ENCODE measurements around the gene FMNL2. TPM values are rescaled to one million over a fixed set of nuclear protein-coding genes. Genes with fewer than 3 reads are reported as not detected.

FMNL2 gene
- total RNA-seq, 4 donors from 2014 or later: 37.7 to 60.9 (median 52.1) TPM

DNA sequence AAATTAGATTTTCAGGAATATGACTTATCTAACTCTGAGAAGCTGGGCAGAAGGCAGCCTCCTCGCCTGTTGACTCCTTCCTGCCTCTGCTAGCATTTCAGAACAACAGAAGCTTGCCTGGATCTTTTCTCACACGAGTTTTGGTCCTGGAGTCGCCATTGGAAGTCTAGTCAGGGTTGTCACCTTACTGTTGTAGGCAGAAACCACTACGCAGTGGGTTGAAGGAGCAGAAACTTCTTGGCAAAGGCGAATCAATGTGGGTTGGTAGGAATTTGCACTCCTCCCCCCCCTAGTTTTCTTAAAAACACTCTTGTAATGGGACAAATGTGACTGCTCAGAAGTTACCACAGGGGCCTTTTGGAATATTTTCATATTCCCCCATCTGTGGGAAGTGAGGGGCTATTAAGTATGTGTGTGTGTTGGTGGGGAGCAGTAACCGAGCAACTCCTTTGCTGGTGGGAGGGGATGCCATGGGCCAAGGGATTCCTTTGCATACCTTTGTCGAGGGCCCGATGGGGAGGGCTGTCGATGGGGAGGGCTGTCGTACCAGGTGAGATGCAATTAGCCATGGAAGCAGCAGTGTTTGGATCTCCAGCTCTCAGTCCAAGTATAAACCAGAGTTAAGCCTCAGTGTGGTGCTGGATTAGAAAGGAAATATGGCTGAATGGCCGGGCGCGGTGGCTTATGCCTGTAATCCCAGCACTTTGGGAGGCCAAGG is 117.4 kb downstream of the FMNL2 start:
- H3K9me3 ChIP-seq: no peaks in the 10 kb centered on the region
- H3K4me1 ChIP-seq: peaks cover 33 to 63% of the 10 kb centered on the region in 2 donors
- peak; percentile 33 to 49 for DNase-seq
- WGBS, 2 donors: 55 to 58% methylated on average over 13 of the region's 13 CpGs
- TF ChIP-seq CTCF (IDR thresholded peaks at IDR 0.05) (no peak), POLR2A (IDR thresholded peaks at IDR 0.05) (no peak)
- no peaks in the 10 kb centered on the region for H3K27me3 ChIP-seq
- intact Hi-C loops (cut with DNase I): no loop called here
- peak overlapping the region; percentile 25 to 56 (median 44) for H3K27ac ChIP-seq
- H3K36me3 ChIP-seq: no peaks in the 10 kb centered on the region
- H3K4me3 ChIP-seq (replicated peaks in 1 of 3): no peak overlapping the region

- DNase-seq: no peak
- TF ChIP-seq CTCF (IDR thresholded peaks at IDR 0.05) (no peak), POLR2A (IDR thresholded peaks at IDR 0.05) (no peak)
- Histone ChIP-seq H3K36me3 (no peaks in the 10 kb centered on the region), H3K4me1 (peaks cover 30 to 57% of the 10 kb centered on the region in 2 donors), H3K9me3 (no peaks in the 10 kb centered on the region), H3K4me3 (replicated peaks in 1 of 3) (no peak overlapping the region), H3K27ac (peak overlapping the region; percentile 25 to 56 (median 44)), H3K27me3 (no peaks in the 10 kb centered on the region)
- intact Hi-C loops (cut with DNase I): no loop called here
- 74 to 81% methylated on average over 9 of the region's 9 CpGs for WGBS, 2 donors
These were observed 118.3 kb downstream of the FMNL2 start for GRCh38 chr2:152453129-152453911.

- Histone ChIP-seq H3K4me1 (peaks cover 20 to 47% of the 10 kb centered on the region in 2 donors), H3K9me3 (no peaks in the 10 kb centered on the region), H3K27me3 (no peaks in the 10 kb centered on the region), H3K36me3 (no peaks in the 10 kb centered on the region), H3K4me3 (replicated peaks in 1 of 3) (no peak overlapping the region), H3K27ac (no peak overlapping the region)
- 92 to 93% methylated on average over 1 of the region's 1 CpG for WGBS, 2 donors
- intact Hi-C loops (cut with DNase I): no loop called here
- no peak for DNase-seq
- TF ChIP-seq POLR2A (IDR thresholded peaks at IDR 0.05) (no peak), CTCF (IDR thresholded peaks at IDR 0.05) (no peak)
These were observed 119.4 kb downstream of the FMNL2 start for GRCh38 chr2:152454371-152454770.

- no peak overlapping the region for H3K4me3 ChIP-seq (replicated peaks in 1 of 3)
- no peaks in the 10 kb centered on the region for H3K9me3 ChIP-seq
- 40 to 66% methylated on average over 1 of the region's 1 CpG for WGBS, 2 donors
- TF ChIP-seq CTCF (IDR thresholded peaks at IDR 0.05) (no peak), POLR2A (IDR thresholded peaks at IDR 0.05) (no peak)
- H3K27ac ChIP-seq: no peak overlapping the region
- no peaks in the 10 kb centered on the region for H3K36me3 ChIP-seq
- no peak for DNase-seq
- H3K27me3 ChIP-seq: no peaks in the 10 kb centered on the region
- intact Hi-C loops (cut with DNase I): no loop called here
- peaks cover 15 to 41% of the 10 kb centered on the region in 2 donors for H3K4me1 ChIP-seq
These were observed 120.0 kb downstream of the FMNL2 start for GRCh38 chr2:152454960-152455359.

- Histone ChIP-seq H3K36me3 (no peaks in the 10 kb centered on the region), H3K4me3 (replicated peaks in 1 of 3) (no peak overlapping the region), H3K9me3 (no peaks in the 10 kb centered on the region), H3K27me3 (no peaks in the 10 kb centered on the region), H3K4me1 (peaks cover 8 to 34% of the 10 kb centered on the region in 2 donors), H3K27ac (no peak overlapping the region)
- intact Hi-C loops (cut with DNase I): no loop called here
- 95 to 98% methylated on average over 6 of the region's 6 CpGs for WGBS, 2 donors
- DNase-seq: no peak
- TF ChIP-seq CTCF (IDR thresholded peaks at IDR 0.05) (no peak), POLR2A (IDR thresholded peaks at IDR 0.05) (no peak)
These were observed 120.8 kb downstream of the FMNL2 start for GRCh38 chr2:152455738-152456137.

Data from thyroid gland (tissue), 4 donors.